HK-2 (cell line): ENCODE results near the gene IVNS1ABP.
"Not testable (repeated sequence)": the region's sequence is repeated elsewhere in the genome, so short reads cannot be mapped to it uniquely, and the experiment has no call there.

Experiments
- DNase-seq: peaks from one replicate; pipeline ENCODE4 v3.0.0-alpha.2; 2018; ENCODE audit not compliant: unreplicated experiment

IVNS1ABP gene

GRCh38 chr1:185255595-185255994 lies 61.4 kb downstream of the IVNS1ABP start:
- not testable (repeated sequence) for DNase-seq

- DNase-seq = not testable (repeated sequence)
Measured at GRCh38 chr1:185252404-185252803, 64.6 kb downstream of the IVNS1ABP start.

GRCh38 chr1:185251928-185252327 lies 65.1 kb downstream of the IVNS1ABP start:
- not testable (repeated sequence) for DNase-seq

GRCh38 chr1:185250063-185250462 lies 67.0 kb downstream of the IVNS1ABP start:
- DNase-seq = no peak

GRCh38 chr1:185249563-185249962 lies 67.5 kb downstream of the IVNS1ABP start:
- no peak for DNase-seq
